DMS79 (cell line): Measurements from ENCODE around the gene TMEM234.

Experiments used
- DNase-seq: peaks from one replicate; lab custom pipeline; 2025; lab: John Stamatoyannopoulos, UW

Gene TMEM234

DNA sequence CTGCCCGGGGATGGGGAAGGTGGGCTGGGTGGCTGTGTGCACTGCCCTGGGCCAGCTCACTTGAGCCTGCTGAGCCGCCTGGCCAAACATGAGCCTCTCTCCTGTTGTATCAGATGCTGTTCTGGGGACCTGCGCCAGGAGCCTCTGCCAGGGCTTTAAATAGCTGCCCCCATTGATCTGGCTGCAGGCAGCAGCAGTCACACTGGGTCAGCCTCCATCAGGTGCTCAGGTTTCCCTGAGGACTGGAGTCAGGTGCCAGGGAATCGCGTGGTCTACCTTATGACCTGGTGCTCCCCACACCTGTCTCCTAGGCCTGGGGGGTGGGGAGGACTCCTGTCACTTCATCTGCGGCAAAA lies 22.5 kb downstream of the TMEM234 start:
- DNase-seq = peak; percentile 62

DNA sequence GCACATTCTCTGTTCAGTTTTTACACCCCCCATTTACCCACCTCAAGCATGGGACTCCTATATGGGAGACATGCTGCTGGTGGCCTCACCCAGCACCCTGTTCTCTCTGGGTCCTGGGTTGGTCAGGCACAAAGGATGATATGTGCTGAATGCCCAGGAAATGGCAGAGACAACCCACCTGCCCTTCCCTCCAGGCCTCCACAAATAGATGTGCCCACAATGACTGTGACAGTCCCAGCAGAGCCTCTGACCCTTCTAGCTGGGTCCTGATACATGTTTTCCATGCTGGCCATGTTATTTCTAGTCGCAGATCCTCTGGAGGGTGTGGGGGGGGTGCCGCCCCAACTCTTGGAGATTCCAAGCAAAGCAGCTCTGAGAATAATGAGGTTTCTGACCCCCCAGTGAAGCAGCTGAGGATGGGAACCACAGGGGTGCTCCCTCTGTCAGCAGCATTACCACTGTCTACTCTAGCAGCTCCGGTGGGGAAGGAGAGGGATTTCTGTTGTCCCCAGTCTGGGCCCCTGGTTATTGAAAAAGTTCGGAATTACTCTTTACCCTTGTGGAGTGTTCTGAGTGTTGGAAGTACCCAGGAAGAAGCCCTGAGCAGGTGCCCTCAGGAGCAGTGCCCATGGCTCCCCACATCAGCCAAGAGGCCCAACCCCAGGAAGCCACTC lies 23.0 kb downstream of the TMEM234 start:
- DNase-seq = no peak

DNA sequence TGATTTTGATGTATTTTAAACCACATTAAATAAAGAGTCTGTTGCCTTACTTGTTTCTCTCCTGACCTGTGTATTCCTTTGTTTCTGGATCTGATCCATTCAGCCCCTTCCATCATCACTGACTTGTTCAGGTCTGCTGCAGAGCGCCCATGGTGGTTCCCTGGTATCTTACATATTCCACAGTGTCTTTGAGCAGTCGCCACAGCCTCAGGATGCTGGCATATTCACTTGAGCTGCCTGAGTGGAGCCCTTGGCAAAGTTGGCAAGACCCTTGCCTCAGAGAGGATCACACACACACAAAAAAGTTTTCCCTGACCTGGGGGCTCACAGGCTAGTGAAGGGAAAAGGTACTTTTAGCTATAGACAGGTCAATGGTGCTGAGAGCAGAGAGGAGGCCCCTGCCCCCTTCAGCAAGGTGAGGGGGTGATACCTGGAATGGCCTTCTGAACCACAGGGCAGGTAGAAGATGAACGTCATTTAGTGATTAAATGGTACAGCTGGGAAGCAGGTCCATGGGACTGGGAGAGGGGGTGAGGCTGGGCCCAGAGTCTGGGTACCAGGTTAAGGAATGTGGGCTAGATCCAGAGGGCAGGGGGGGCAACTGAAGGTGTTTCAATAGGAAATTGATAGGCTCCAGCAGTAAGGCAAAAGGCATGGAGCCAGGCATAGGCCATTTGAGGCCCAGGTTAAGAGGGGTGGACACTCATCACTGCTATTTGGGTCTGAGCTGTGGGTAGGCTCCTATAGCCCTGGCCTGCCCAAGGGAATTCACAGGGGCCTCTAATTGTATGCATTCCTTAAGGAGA lies 23.7 kb downstream of the TMEM234 start:
- DNase-seq = no peak

DNA sequence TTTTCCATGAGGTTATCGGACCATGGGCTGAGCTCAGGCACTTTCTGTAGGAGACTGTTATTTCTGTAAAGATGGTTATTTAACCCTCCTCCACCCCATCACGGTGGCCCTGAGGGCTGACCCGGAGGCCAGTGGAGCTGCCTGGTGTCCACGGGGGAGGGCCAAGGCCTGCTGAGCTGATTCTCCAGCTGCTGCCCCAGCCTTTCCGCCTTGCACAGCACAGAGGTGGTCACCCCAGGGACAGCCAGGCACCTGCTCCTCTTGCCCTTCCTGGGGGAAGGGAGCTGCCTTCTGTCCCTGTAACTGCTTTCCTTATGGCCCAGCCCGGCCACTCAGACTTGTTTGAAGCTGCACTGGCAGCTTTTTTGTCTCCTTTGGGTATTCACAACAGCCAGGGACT lies 24.3 kb downstream of the TMEM234 start:
- DNase-seq = no peak

DNA sequence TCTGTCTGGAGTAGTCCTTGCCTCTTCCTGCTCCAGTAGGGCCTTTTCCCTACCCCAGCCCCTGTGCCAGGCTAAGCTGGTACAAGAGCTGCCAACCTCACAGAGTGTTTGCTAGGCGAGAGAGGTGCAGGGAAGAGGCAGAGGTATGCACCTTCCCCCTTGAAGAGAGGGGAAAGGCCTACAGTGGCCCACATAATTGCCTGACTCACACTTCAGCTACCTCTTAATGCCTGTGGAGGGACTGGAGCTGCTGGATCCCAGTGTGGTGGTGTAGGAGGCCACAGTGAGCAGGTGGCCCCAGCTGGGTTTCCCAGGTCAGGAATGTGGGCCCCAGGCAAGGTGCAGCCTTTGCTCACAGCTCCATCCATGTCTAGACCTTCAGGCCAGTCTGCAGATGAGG lies 25.1 kb downstream of the TMEM234 start:
- no peak for DNase-seq

DNA sequence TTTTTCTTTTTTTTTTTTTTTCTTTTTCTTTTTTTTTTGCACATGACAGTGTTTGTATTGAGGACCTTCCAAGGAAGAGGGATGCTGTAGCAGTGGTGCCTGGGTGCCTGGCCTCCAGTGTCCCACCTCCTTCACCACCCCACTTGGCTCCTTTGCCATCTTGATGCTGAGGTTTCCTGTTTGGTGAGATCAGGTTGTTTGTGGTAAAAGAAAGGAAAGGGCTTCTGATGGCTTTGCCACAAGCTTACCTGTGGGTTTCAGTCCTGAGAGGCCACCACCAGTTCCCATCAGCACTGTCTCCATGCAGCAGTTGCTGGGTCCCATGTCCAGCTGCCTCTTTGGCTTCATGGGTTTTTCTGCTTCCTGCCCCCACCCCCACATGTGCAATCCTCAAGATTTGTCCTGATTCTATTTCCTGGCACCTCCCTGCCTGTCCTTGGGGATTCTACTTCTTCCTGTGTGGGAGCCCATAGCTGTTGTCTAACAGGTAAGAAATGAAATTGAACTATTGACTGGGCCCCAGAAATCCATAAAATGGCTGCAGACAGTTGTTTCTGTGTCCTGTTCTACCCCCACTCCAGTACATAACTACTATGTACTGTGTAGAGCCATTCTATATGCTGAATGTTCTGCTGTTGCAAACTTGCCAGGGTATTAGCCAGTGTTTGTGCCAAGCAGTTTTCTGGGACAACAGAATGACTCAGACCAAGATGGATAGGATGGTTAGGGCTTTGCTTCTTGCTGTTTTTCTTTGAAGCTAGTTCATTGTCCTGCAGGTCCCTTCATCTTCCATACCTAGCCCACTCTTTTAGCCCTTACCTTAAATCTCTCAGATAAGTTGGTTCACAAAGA lies 26.0 kb downstream of the TMEM234 start:
- DNase-seq = no peak

DNA sequence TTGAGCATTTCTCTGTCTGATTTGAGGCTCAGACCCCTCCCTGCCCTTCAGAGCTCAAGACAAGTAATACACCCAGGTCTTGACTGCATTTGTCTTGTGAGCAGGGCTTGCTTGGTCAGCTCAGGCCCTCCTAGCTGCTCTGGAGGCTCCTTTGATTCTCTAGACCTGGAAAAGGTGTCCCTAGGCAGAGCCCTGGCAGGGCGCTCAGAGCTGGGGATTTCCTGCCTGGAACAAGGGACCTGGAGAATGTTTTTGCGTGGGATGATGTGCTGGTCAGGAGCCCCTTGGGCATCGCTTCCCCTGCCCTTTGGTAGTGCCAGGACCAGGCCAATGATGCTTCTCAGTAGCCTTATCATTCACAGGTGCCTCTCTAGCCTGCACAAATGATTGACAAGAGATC lies 26.6 kb downstream of the TMEM234 start:
- DNase-seq = no peak

DNA sequence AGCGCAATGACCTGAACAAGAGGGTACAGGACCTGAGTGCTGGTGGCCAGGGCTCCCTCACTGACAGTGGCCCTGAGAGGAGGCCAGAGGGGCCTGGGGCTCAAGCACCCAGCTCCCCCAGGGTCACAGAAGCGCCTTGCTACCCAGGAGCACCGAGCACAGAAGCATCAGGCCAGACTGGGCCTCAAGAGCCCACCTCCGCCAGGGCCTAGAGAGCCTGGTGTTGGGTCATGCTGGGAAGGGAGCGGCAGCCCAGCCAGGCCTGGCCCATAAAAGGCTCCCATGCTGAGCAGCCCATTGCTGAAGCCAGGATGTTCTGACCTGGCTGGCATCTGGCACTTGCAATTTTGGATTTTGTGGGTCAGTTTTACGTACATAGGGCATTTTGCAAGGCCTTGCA lies 27.2 kb downstream of the TMEM234 start:
- DNase-seq = no peak

DNA sequence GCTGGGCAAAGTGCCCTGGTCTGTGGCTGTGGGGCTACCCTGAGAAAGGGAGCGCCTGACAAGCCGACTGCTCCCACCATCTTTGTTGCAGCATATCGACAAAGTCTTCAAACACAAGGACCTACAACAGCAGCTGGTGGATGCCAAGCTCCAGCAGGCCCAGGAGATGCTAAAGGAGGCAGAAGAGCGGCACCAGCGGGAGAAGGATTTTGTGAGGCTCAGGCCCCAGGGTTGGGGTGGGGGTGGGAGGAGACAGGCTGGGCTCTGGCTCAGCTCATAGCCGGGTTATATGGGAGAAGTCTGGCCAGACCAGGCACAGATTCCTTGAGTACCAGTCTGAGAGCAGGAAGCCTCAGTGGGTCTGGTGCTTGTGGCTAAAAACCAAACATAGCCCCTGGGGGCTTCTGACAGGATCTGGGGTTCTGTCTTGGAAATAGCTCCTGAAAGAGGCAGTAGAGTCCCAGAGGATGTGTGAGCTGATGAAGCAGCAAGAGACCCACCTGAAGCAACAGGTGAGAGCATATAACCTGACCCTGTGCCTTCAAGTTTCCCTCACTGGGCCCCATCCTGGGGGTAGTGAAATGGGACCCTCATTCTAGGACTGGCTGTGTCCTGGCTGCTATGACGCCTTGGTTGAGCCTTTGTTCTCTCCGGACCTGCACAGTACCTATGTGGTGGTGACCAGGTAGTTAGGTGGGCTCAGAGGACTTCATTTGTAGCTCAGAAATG lies 29.8 kb downstream of the TMEM234 start:
- no peak for DNase-seq

DNA sequence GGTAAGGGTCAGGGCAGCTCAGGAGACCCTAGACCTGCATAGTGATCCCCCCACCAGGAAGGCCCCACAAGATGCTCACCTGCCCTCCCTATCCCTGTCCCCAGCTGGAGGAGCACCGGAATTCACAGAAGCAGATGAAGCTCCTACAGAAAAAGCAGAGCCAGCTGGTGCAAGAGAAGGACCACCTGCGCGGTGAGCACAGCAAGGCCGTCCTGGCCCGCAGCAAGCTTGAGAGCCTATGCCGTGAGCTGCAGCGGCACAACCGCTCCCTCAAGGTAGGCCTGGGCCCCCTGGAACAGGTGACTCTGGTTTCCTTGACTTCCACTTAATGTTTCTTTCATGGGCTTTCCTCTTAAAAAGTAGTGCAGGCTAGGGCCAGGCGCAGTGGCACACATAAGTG lies 34.3 kb downstream of the TMEM234 start:
- DNase-seq = no peak

DNA sequence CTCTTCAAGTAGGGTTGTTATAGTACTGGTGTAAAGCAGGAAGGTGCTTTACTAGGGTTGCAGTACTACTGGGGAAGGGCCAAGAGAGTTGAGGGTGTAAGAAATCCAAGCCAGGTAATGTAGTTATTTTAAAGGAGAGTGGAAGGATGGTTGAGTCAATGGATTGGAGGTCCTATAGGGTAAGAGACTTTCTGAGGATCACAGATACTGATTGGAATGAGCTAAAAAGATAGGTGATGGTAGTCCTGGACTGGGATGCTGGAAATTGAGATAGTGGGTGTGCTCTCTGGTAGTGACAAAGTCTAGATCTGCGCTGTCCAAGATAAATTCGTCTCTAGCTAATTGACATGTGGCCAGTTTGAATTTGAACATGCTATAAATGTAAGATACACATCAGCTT lies 35.7 kb downstream of the TMEM234 start:
- no peak for DNase-seq

DNA sequence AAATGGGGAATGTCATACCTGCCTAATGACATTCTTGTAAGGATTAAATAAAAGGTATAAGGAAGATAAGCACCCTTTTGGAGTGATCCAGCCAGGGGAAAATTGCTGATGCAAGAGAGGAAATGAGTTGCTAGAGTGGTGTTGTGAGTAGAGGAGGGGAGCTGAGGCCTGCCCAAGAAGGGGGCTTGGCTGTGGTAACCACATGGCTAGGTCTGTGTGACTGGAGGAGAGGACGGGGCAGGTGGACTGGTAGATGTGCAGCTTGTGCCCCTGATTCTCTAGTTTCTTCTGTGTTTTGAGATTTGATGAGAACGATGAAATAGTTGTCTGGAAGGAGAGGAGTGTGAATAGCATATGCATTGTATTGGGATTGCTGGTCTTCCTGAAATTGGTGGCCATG lies 36.1 kb downstream of the TMEM234 start:
- DNase-seq = no peak

DNA sequence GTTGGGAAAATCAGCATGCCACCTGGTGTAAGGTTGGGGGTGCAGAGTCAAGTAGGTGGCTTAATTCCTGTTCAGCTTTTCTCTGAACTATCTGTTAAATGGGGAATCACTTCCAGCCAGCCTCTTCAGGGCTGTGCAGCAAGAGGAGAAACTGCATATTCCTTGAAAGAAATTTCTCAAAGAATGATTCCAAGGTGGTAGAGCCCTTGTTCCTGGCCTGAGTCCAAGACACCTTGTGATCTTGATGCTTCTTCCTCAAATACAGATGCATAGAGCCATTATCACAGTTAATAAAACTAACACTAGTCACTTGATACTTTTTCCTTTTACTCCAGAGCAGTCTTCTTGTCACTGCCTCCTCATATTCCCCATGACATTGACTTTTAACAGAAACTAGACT lies 37.5 kb downstream of the TMEM234 start:
- no peak for DNase-seq

DNA sequence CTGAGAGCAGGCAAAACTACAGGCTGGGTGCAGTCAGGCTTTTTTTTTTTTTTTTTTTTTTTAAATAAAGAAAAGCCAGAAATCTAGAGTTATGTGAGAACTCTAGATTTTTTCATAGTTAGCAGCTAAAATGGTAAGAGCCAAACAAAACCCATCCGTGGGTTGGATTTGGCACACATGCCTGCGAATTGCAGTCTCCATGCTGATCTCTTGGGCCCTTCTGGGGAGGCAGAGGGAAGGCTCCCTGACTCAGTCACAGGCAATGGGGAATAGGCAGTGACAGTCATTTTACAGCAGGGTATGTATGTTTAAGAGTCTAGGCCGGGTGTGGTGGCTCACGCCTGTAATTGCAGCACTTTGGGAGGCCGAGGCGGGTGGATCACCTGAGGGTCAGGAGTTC lies 40.1 kb downstream of the TMEM234 start:
- DNase-seq = no peak

DNA sequence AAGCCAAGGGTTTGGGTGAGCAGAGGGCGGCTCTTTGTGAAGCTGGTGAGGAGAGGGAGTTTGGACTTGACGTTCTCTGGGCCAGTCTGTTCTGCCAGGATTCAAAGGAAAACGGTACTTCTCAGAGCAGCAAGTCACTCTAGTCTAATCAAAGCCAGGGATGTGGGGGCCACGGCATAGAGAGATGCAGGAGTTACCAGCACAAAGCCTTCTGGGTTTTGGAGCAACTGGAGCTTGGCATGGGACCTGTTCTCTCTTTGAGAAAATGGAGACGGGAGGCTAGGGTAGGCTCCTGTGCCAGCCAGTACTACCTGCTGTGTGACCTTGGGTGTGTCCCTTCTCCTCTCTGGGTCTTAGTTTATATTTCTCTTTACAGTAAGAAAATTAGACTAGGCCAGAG lies 40.6 kb downstream of the TMEM234 start:
- no peak for DNase-seq

DNA sequence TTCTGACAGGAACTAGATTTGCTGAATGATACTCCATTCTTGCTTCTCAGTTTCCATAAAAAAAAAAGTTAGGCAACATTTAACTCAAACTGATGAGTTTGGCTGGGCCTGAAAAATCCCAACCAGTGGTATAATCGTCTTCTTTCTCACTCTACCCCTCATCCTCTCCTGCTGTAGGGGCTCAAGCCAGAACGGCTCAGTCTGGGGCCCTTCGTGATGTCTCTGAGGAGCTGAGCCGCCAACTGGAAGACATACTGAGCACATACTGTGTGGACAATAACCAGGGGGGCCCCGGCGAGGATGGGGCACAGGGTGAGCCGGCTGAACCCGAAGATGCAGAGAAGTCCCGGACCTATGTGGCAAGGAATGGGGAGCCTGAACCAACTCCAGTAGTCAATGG lies 41.1 kb downstream of the TMEM234 start:
- DNase-seq = no peak

DNA sequence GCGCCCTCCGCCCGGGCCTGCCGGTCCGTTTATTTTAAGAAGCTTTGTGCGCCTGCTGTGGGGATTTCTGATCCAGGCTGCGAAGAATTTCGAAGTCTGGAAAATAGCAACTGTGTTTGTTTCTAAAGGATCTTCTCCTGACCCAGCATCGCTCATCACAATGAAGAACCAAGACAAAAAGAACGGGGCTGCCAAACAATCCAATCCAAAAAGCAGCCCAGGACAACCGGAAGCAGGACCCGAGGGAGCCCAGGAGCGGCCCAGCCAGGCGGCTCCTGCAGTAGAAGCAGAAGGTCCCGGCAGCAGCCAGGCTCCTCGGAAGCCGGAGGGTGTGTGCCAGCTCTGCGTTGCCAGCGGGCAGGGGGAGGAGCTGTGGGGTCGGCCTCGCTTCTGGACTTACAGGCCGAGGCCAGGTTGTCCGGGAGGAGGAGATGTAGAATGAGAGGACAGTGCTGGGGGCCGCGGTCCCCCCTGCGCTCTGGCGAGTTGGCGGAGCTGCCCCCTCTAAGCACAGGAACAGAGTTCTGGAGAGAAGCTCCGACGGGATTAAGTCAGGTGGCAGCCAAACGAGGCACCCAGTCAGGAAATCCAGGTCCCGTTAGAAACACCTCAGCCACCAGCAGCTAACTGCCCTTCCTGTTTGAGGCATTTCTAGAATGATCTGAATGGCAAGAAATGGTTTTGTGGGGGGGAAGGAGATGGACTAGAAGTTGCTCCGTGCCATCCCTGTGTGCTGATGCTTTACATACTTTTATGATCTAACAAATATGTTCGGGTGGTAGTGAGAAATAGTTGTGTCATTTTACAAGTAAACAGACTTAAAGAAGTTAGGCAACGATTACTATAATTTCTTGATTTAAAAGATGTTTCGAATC lies 41.7 kb downstream of the TMEM234 start:
- DNase-seq = peak; percentile 35

DNA sequence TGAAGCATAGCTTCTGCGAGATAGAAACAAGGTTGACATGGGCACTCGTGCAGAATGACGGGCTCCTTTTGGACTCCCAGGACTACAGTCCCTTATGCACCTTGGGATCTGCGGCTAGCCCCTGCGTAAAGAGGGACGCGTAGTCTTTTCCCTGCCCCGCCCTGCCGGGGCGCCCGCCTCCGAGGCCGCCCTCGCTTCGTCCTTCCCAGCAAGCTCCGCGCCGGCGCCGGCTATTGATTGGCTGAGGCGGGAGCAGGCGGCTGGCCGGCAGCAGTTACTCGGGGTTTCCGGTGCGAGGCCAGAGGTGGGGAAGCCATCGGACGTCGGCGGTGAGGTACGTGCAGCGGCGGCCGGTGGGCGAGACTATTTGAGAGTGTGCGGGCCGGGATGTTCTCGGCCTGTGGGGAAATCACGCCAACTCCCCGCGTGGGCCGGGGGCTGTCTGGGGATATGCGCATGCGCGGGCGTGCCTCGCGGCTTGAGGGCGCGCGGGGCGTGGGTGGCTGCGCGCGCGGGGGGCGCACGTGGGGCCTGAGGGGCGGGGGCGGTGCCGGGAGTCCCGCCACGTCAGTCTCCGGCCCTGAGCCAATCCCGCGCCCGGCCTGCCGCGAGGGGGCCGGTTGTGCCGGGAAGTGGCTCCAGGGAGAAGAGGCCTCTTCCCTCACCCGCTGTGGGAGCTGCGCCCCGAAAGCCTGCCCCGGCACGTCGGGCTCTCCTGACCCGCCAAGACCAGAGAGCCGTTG lies 42.5 kb downstream of the TMEM234 start, which contains the start of gene TXLNA:
TXLNA (plus strand) TSS at position 233 of the 743 bp plus-strand sequence. CDS start 671 bp downstream, outside the sequence.
- peak; percentile 89 for DNase-seq

DNA sequence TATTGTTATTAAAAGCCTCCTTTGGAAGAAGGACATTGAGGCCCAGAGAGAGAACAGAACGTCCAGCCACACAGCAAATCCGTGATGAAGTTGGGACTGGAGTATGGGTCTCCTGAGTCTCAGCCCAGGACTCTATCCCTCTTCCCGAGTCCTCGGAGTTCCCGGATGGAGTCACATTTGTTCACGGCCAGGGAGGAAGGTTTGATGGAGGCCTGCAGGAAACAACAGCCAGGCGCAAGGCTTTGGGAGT lies 43.0 kb downstream of the TMEM234 start:
- DNase-seq = no peak

DNA sequence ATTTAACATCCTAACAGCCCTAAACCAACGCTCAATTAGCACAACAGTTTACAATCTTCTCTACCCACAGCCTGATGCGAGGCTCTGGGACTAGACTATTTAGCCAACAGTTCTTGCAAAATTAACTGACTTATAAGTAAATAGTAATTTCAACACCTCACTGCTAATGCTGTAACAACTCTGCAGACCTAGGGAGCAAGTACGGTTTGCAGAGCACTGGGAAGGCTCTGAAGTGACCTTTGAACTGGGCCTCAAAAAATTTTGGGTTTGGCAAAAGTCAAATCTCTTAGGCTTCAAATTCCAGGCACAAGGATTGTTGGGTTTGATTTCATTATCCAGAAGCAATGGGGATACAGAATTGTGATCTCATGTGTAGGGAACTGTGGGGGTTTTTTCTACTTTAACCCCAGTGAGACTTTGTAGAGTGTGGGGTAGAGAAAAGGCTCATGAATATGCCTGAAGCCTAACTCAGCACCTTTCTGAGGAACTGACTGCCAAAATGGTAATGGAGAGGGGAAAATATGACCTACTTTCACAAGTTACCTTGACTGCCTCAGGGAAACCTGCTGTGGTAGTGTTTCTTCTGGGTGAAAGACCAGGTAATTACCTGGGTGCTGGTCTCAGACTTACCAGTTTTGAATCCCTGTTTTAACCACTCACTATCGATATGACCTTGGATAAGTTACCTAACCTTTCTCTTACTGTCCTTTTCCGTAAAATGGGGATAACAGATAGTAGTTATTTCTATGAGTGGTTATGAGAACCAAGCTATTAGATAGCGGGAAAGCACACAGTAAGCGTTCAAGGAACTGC lies 43.6 kb downstream of the TMEM234 start:
- DNase-seq = no peak
